SH-SY5Y (cell line): ENCODE results near the gene DOCK4.

Experiments used
- GATA2 ChIP-seq: IDR thresholded peaks from 2 replicates; pipeline ENCODE4 v1.6.1; 2011; ENCODE audit warnings: mild to moderate bottlenecking, low read depth, low read length
- GATA3 ChIP-seq: IDR thresholded peaks from 2 replicates; pipeline ENCODE4 v1.6.1; 2011; ENCODE audit warnings: low read depth, mild to moderate bottlenecking, low read length, moderate library complexity

DNA sequence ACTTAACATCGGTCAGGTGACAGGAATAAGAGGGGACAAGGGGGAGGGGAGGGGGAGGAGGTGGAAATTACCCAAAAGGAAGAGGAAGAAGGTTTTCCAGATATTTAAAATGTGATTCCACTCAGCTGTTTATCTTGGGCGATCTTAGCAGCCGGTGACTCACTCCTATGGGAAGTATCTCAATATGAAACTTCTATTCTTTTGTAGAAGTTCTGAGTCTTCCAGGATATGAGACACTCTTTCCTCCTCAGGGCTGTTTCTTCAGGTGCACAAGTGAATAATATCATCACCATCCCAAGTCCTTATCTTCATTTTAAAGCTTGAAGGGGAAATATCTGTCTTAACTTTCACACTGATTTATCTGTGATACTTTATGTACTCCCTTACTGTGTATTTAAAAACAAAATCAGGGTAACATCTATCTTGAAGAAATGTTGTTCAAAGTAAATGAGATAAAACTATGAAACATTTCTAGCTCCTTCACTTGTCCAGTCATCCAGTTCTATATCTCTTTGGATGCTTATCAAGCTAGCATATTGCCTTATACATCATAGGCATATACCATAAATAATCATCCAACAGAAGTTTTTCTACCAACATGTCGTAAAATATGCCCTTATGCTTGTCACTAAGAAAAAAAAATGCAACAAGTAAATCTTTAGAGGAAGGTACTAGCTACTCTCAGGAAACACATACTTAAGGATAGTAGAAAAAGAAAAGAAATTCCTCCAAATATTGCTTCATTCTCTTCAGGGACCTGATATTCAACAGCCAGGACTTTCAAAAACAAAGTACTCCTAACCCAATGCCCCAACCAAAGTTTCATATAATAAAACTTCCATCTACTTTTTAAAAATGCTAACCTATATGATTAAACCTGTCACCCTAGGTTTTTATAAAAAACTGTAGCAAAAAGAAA is 13.7 kb downstream of the DOCK4 start:
- TF ChIP-seq GATA2 (no peak), GATA3 (no peak)
